ENCODE results near the gene PLSCR1.

DNA sequence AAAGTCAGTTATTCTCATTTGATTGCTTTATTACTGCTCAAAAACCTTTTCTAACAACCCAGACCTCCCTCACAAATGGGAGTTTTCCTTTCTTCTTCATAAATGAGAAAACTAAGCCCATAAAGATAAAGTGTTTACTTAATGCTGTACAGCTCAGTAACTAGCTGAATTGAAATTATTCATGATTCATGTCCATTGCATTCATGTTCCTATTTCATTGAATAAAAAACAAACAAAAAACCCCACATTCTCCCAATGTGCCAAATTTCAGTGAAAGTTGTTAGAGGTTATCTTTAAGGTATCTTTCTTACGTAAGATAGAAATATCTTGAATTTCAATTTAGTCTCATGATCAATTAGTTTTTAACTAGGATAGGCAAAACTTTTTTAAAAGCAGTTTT is 77.8 kb downstream of the PLSCR1 start:
- TF ChIP-seq, protein P1, sequence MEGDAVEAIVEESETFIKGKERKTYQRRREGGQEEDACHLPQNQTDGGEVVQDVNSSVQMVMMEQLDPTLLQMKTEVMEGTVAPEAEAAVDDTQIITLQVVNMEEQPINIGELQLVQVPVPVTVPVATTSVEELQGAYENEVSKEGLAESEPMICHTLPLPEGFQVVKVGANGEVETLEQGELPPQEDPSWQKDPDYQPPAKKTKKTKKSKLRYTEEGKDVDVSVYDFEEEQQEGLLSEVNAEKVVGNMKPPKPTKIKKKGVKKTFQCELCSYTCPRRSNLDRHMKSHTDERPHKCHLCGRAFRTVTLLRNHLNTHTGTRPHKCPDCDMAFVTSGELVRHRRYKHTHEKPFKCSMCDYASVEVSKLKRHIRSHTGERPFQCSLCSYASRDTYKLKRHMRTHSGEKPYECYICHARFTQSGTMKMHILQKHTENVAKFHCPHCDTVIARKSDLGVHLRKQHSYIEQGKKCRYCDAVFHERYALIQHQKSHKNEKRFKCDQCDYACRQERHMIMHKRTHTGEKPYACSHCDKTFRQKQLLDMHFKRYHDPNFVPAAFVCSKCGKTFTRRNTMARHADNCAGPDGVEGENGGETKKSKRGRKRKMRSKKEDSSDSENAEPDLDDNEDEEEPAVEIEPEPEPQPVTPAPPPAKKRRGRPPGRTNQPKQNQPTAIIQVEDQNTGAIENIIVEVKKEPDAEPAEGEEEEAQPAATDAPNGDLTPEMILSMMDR (conservative IDR thresholded peaks at IDR 0.05; ENCODE audit: low read depth in 2 of 2): no peak
- no peak for TF ChIP-seq EZH2 (IDR thresholded peaks at IDR 0.05; ENCODE audit: low read depth, unreplicated experiment)
- TF ChIP-seq EZH2phosphoT487 (IDR thresholded peaks at IDR 0.05; ENCODE audit: unreplicated experiment): no peak
- TF ChIP-seq, protein P2, sequence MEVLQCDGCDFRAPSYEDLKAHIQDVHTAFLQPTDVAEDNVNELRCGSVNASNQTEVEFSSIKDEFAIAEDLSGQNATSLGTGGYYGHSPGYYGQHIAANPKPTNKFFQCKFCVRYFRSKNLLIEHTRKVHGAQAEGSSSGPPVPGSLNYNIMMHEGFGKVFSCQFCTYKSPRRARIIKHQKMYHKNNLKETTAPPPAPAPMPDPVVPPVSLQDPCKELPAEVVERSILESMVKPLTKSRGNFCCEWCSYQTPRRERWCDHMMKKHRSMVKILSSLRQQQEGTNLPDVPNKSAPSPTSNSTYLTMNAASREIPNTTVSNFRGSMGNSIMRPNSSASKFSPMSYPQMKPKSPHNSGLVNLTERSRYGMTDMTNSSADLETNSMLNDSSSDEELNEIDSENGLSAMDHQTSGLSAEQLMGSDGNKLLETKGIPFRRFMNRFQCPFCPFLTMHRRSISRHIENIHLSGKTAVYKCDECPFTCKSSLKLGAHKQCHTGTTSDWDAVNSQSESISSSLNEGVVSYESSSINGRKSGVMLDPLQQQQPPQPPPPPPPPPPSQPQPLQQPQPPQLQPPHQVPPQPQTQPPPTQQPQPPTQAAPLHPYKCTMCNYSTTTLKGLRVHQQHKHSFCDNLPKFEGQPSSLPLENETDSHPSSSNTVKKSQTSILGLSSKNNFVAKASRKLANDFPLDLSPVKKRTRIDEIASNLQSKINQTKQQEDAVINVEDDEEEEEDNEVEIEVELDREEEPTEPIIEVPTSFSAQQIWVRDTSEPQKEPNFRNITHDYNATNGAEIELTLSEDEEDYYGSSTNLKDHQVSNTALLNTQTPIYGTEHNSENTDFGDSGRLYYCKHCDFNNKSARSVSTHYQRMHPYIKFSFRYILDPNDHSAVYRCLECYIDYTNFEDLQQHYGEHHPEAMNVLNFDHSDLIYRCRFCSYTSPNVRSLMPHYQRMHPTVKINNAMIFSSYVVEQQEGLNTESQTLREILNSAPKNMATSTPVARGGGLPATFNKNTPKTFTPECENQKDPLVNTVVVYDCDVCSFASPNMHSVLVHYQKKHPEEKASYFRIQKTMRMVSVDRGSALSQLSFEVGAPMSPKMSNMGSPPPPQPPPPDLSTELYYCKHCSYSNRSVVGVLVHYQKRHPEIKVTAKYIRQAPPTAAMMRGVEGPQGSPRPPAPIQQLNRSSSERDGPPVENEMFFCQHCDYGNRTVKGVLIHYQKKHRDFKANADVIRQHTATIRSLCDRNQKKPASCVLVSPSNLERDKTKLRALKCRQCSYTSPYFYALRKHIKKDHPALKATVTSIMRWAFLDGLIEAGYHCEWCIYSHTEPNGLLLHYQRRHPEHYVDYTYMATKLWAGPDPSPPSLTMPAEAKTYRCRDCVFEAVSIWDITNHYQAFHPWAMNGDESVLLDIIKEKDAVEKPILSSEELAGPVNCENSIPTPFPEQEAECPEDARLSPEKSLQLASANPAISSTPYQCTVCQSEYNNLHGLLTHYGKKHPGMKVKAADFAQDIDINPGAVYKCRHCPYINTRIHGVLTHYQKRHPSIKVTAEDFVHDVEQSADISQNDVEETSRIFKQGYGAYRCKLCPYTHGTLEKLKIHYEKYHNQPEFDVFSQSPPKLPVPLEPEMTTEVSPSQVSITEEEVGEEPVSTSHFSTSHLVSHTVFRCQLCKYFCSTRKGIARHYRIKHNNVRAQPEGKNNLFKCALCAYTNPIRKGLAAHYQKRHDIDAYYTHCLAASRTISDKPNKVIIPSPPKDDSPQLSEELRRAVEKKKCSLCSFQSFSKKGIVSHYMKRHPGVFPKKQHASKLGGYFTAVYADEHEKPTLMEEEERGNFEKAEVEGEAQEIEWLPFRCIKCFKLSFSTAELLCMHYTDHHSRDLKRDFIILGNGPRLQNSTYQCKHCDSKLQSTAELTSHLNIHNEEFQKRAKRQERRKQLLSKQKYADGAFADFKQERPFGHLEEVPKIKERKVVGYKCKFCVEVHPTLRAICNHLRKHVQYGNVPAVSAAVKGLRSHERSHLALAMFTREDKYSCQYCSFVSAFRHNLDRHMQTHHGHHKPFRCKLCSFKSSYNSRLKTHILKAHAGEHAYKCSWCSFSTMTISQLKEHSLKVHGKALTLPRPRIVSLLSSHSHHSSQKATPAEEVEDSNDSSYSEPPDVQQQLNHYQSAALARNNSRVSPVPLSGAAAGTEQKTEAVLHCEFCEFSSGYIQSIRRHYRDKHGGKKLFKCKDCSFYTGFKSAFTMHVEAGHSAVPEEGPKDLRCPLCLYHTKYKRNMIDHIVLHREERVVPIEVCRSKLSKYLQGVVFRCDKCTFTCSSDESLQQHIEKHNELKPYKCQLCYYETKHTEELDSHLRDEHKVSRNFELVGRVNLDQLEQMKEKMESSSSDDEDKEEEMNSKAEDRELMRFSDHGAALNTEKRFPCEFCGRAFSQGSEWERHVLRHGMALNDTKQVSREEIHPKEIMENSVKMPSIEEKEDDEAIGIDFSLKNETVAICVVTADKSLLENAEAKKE (CRISPR knock-in tag; IDR thresholded peaks at IDR 0.05): no peak
- no peak for TF ChIP-seq POLR2AphosphoS5 (IDR thresholded peaks at IDR 0.05; ENCODE audit: low read depth)
- no peak for TF ChIP-seq CREB1 (CRISPR knock-in tag; IDR thresholded peaks at IDR 0.05; ENCODE audit: low read depth)
- TF ChIP-seq NANOG (IDR thresholded peaks at IDR 0.05; ENCODE audit: borderline replicate concordance): no peak
- TF ChIP-seq JUNB (IDR thresholded peaks at IDR 0.05; ENCODE audit: unreplicated experiment): no peak
- TF ChIP-seq, protein P3, sequence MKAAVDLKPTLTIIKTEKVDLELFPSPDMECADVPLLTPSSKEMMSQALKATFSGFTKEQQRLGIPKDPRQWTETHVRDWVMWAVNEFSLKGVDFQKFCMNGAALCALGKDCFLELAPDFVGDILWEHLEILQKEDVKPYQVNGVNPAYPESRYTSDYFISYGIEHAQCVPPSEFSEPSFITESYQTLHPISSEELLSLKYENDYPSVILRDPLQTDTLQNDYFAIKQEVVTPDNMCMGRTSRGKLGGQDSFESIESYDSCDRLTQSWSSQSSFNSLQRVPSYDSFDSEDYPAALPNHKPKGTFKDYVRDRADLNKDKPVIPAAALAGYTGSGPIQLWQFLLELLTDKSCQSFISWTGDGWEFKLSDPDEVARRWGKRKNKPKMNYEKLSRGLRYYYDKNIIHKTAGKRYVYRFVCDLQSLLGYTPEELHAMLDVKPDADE (IDR thresholded peaks at IDR 0.05): no peak
- TF ChIP-seq, protein P4, sequence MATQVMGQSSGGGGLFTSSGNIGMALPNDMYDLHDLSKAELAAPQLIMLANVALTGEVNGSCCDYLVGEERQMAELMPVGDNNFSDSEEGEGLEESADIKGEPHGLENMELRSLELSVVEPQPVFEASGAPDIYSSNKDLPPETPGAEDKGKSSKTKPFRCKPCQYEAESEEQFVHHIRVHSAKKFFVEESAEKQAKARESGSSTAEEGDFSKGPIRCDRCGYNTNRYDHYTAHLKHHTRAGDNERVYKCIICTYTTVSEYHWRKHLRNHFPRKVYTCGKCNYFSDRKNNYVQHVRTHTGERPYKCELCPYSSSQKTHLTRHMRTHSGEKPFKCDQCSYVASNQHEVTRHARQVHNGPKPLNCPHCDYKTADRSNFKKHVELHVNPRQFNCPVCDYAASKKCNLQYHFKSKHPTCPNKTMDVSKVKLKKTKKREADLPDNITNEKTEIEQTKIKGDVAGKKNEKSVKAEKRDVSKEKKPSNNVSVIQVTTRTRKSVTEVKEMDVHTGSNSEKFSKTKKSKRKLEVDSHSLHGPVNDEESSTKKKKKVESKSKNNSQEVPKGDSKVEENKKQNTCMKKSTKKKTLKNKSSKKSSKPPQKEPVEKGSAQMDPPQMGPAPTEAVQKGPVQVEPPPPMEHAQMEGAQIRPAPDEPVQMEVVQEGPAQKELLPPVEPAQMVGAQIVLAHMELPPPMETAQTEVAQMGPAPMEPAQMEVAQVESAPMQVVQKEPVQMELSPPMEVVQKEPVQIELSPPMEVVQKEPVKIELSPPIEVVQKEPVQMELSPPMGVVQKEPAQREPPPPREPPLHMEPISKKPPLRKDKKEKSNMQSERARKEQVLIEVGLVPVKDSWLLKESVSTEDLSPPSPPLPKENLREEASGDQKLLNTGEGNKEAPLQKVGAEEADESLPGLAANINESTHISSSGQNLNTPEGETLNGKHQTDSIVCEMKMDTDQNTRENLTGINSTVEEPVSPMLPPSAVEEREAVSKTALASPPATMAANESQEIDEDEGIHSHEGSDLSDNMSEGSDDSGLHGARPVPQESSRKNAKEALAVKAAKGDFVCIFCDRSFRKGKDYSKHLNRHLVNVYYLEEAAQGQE (IDR thresholded peaks at IDR 0.05; ENCODE audit: unreplicated experiment): no peak
- no peak for TF ChIP-seq STAT1 (IDR thresholded peaks at IDR 0.05; ENCODE audit: unreplicated experiment)
- no peak for TF ChIP-seq ZNF114 (CRISPR knock-in tag; IDR thresholded peaks at IDR 0.05)
